Gastroesophageal sphincter (tissue), 4 donors: ENCODE measurements around the gene MED16. TPM values are rescaled to one million over a fixed set of nuclear protein-coding genes. Genes with fewer than 3 reads are reported as not detected.
"Not testable (repeated sequence)": the region's sequence is repeated elsewhere in the genome, so short reads cannot be mapped to it uniquely, and the experiment has no call there.

Source experiments
- ATAC-seq: fragments of 150-250 bp; one replicate; pipeline ENCODE4 v1.9.1; 2016; ENCODE audit warnings: mild to moderate bottlenecking, moderate library complexity
- H3K27ac ChIP-seq, 4 donors: fragments of 200-600 bp; sonication (generic) in 3 of 4; 1 replicate in 3 of 4; 2 replicates in 1 of 4; pipeline ENCODE4 v1.5.1; 2016 to 2019
- H3K27me3 ChIP-seq: fragments of 200-600 bp; sonication (generic); one replicate; pipeline ENCODE4 v1.5.1; 2019
- H3K36me3 ChIP-seq, 2 donors: fragments of 200-600 bp; sonication (generic); one replicate each; pipeline ENCODE4 v1.5.1; 2019; ENCODE audit warnings: control low read depth in 1 of 2
- H3K4me1 ChIP-seq, 3 donors: fragments of 200-600 bp; sonication (generic); 1 replicate in 2 of 3; 2 replicates in 1 of 3; pipeline ENCODE4 v1.5.1; 2016 to 2019; ENCODE audit warnings: control low read depth in 2 of 3
- H3K4me3 ChIP-seq, 2 donors: fragments of 200-600 bp; sonication (generic); one replicate each; pipeline ENCODE4 v1.5.1; 2019; ENCODE audit warnings: mild to moderate bottlenecking in 1 of 2, moderate library complexity in 1 of 2
- H3K9me3 ChIP-seq, 3 donors: fragments of 200-600 bp; sonication (generic); one replicate each; pipeline ENCODE4 v1.5.1; 2017 to 2019; ENCODE audit warnings: control low read depth in 2 of 3
- EP300 ChIP-seq: sonication (generic); formaldehyde crosslinking; IDR thresholded peaks from one replicate; pipeline ENCODE4 v1.6.1; 2017; ENCODE audit warnings: antibody characterized with exemption, mild to moderate bottlenecking
- POLR2A ChIP-seq, 2 donors: fragments of 450-650 bp; IDR thresholded peaks; one replicate each; pipeline ENCODE4 v1.6.1; 2017; ENCODE audit warnings: antibody characterized with exemption in 2 of 2, mild to moderate bottlenecking in 2 of 2, moderate library complexity in 1 of 2
- POLR2AphosphoS5 ChIP-seq: sonication (generic); formaldehyde crosslinking; IDR thresholded peaks from one replicate; pipeline ENCODE4 v1.6.1; 2017; ENCODE audit warnings: antibody characterized with exemption
- WGBS, 2 donors: methylation state at CpG; one replicate each; pipeline ENCODE4 v1.1.5; 2018; ENCODE audit warnings: low coverage in 1 of 2; 5-methylcytosine and 5-hydroxymethylcytosine counted together
- total RNA-seq, 4 donors: library from RNA; depleted of rRNA; stranded (reverse); fragments of >200 nt; gene quantifications; one replicate each; pipeline ENCODE4 v1.1.0, GENCODE V29; 2016
- TF ChIP-seq, protein P1 (sequence below), 4 experiments: fragments of 200-600 bp in 2 of 4; fragments of 450-650 bp in 2 of 4; sonication (generic) in 1 of 4; IDR thresholded peaks; one replicate each; pipeline ENCODE4 v1.5.1; 2017 to 2019; ENCODE audit warnings: antibody characterized with exemption in 4 of 4, mild to moderate bottlenecking in 2 of 4, moderate library complexity in 2 of 4

MED16 gene
- total RNA-seq, 4 donors from 2014 or later = 20.2 to 40.3 (median 28.1) TPM

DNA sequence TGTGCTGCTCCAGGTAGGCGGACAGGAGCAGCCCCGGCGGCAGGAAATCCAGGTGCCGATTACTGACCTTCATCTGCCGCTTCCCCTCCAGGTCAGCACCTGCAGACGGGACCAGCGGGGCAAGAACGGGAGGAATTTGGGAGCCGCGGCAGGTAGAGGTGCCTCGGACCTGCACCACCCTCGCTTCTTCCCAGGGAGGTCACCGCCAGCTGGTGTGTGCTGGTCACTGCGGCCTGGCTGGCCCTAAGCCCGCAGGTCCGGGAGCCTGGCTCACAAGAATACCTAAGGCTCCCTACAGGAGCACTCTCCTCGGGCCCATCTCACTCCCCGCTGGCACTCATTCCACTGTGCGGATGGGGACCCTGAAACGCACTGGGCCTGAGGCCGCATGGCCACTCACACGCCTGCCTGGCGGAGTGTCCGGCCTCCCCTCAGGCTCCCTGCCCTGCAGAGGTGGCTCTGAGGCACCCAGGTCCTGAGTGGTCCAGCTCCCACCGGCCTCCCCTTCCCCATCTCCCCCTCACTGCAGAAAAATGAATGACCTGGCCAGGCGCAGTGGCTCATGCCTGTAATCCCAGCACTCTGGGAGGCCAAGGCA, 4.6 kb upstream of the MED16 start:
- no peak for ATAC-seq
- Histone ChIP-seq H3K36me3 (peaks cover 0 to 48% of the 10 kb centered on the region in 2 donors), H3K27ac (no peak overlapping the region), H3K4me1 (peaks cover 0 to 6% (median 0%) of the 10 kb centered on the region in 3 donors), H3K4me3 (no peak overlapping the region), H3K9me3 (no peaks in the 10 kb centered on the region), H3K27me3 (no peaks in the 10 kb centered on the region)
- 100% methylated on average over 2 to 3 of the region's 26 CpGs for WGBS, 2 donors
- TF ChIP-seq POLR2AphosphoS5 = no peak
- no peak for TF ChIP-seq POLR2A (IDR thresholded peaks at IDR 0.05)
- no peak for TF ChIP-seq EP300
- TF ChIP-seq, protein P1, sequence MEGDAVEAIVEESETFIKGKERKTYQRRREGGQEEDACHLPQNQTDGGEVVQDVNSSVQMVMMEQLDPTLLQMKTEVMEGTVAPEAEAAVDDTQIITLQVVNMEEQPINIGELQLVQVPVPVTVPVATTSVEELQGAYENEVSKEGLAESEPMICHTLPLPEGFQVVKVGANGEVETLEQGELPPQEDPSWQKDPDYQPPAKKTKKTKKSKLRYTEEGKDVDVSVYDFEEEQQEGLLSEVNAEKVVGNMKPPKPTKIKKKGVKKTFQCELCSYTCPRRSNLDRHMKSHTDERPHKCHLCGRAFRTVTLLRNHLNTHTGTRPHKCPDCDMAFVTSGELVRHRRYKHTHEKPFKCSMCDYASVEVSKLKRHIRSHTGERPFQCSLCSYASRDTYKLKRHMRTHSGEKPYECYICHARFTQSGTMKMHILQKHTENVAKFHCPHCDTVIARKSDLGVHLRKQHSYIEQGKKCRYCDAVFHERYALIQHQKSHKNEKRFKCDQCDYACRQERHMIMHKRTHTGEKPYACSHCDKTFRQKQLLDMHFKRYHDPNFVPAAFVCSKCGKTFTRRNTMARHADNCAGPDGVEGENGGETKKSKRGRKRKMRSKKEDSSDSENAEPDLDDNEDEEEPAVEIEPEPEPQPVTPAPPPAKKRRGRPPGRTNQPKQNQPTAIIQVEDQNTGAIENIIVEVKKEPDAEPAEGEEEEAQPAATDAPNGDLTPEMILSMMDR (IDR thresholded peaks at IDR 0.05) = no peak

DNA sequence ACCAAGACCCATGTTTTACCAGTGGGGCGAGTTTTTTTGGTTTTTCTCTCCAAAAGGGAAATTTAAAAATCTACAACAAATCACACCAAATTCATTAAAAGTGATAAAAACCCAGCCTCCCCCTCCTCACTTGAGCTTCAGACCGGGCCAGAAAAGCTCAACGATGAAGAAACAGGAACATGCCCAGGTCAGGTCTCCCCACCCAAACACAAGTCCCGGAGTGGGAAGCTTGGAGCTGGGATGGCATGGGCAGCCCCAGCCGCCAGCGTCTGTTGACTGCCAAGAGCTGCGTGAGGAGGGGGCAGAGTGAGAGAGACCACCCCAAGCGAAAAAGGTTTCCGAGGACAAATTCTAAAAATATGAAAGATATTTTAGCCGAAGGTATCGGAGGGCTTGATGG, 4.0 kb upstream of the MED16 start:
- Histone ChIP-seq H3K4me1 (peaks cover 0 to 11% (median 2%) of the 10 kb centered on the region in 3 donors), H3K4me3 (no peak overlapping the region), H3K36me3 (peaks cover 0 to 48% of the 10 kb centered on the region in 2 donors), H3K27me3 (no peaks in the 10 kb centered on the region), H3K9me3 (no peaks in the 10 kb centered on the region), H3K27ac (no peak overlapping the region)
- ATAC-seq = no peak
- WGBS, 2 donors = 41 to 94% methylated on average over 3 to 8 of the region's 11 CpGs
- TF ChIP-seq POLR2A (IDR thresholded peaks at IDR 0.05) (no peak), POLR2AphosphoS5 (no peak), EP300 (no peak)
- TF ChIP-seq, protein P1 (IDR thresholded peaks at IDR 0.05) = no peak

GRCh38 chr19:896434-896833, 3.4 kb upstream of the MED16 start:
- 80 to 88% methylated on average over 1 to 4 of the region's 10 CpGs for WGBS, 2 donors
- Histone ChIP-seq H3K4me1 (peaks cover 0 to 16% (median 5%) of the 10 kb centered on the region in 3 donors), H3K27ac (no peak overlapping the region), H3K27me3 (no peaks in the 10 kb centered on the region), H3K9me3 (no peaks in the 10 kb centered on the region), H3K36me3 (peaks cover 0 to 42% of the 10 kb centered on the region in 2 donors), H3K4me3 (no peak overlapping the region)
- TF ChIP-seq EP300 (no peak), POLR2A (IDR thresholded peaks at IDR 0.05) (no peak), POLR2AphosphoS5 (no peak)
- TF ChIP-seq, protein P1 (IDR thresholded peaks at IDR 0.05) = no peak
- ATAC-seq = no peak

DNA sequence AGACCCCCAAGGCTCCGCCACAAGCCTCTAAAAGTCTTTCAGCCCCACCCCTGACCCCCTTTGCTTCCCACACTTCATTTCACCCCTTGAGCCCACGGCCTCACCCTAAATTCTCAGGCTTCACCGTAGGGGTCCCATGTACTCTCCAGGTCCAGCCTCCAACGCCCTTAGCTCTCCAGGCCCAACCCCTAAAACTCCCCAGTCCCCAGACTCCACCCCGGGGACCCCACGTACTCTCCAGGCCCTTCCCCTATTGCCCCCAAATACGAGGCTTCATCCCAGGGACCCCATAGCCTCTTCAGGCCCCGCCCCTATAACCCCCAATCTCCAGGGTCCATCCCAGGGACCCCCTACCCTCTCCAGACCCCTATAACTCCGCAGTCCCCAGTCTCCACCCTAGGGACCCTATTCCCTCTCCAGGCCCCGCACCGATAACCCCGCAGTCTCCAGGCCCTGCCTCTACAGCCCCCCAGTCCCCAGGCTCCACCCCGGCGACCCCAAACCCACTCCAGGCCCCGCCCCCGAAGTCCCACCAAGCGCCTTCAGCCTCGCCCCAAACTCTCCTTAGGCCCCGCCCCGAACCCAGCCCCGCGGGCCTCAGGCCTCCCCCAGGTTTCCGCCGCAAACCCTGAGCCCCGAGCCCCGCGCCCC, 619 bp downstream of the MED16 start:
- Histone ChIP-seq H3K4me1 (peaks cover 0 to 25% (median 5%) of the 10 kb centered on the region in 3 donors), H3K4me3 (peak overlapping the region; percentile 51 to 78), H3K36me3 (peaks cover 0 to 48% of the 10 kb centered on the region in 2 donors), H3K9me3 (no peaks in the 10 kb centered on the region), H3K27ac (peak overlapping the region; percentile 48 to 97 (median 88)), H3K27me3 (no peaks in the 10 kb centered on the region)
- no peak for TF ChIP-seq POLR2AphosphoS5
- no peak for TF ChIP-seq POLR2A (IDR thresholded peaks at IDR 0.05)
- TF ChIP-seq EP300 = no peak
- TF ChIP-seq, protein P1 (IDR thresholded peaks at IDR 0.05) = no peak
- WGBS, 2 donors = 0 to 7% methylated on average over 5 to 10 of the region's 27 CpGs
- ATAC-seq = no peak

DNA sequence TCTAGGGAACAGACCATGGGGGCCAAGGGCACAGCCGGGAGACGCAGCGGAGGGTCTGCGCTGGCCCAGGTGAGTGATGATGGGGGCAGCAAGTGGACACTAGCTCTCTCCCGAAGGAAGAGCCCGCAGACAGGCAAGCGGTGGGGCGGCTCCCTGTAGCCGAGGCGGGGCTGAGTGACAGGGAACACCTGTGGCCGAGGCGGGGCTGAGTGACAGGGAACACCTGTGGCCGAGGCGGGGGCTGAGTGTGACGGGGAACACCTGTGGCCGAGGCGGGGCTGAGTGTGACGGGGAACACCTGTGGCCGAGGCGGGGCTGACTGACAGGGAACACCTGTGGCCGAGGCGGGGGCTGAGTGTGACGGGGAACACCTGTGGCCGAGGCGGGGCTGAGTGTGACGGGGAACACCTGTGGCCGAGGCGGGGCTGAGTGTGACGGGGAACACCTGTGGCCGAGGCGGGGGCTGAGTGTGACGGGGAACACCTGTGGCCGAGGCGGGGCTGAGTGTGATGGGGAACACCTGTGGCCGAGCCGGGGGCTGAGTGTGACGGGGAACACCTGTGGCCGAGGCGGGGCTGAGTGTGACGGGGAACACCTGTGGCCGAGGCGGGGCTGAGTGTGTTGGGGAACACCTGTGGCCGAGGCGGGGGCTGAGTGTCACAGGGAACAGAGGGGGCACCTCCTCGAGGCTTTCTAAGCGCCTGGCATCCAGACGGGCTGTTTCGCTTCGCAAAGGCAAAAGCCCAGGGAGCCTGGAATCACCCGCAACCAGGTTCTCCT, 1.4 kb downstream of the MED16 start:
- not testable (repeated sequence) for H3K27me3 ChIP-seq, ATAC-seq, H3K9me3 ChIP-seq
- WGBS, 2 donors = 38 to 56% methylated on average over 10 to 13 of the region's 50 CpGs
- Histone ChIP-seq H3K27ac (peak overlapping the region in 3 of 4 donors; percentile 85 to 97 (median 90)), H3K36me3 (peaks cover 0 to 48% of the 10 kb centered on the region in 2 donors), H3K4me1 (peaks cover 0 to 25% (median 5%) of the 10 kb centered on the region in 3 donors), H3K4me3 (peak overlapping the region; percentile 51 to 78)
